ENCODE results near the gene TUSC2.

TUSC2 gene

DNA sequence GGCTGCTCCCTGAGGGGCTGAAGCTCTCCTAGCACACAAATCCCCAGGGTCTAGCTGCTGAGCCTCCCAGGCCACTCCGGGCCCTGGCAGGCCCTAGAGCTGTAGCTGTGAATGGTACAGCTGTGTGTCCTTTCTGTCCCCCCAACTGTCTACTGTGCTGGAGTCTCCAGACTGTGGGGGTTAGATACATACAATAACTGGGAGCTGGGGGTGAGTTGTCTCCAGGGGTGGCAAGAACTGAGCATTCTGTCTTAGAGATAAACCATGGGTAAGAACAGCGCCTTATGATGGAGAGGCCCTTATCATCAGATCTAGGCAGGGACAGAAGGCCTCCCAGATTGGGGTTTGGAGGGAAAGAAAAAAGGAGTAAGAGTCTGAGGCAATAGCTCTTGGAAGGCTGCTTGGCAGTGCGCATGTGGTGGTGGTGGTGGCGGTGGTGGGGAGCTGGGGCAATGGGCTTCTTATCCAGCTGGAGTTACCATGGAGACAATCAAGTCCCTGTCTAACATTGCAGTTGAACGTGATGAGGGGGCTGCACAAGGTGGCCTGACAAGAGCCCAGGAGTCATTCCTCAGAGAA lies 26.3 kb upstream of the TUSC2 start:
- no peak for TF ChIP-seq CTCF (IDR thresholded peaks at IDR 0.05; ENCODE audit: low read depth, low read length)
- no peak for DNase-seq (ENCODE audit: extremely low read depth, low read depth)

DNA sequence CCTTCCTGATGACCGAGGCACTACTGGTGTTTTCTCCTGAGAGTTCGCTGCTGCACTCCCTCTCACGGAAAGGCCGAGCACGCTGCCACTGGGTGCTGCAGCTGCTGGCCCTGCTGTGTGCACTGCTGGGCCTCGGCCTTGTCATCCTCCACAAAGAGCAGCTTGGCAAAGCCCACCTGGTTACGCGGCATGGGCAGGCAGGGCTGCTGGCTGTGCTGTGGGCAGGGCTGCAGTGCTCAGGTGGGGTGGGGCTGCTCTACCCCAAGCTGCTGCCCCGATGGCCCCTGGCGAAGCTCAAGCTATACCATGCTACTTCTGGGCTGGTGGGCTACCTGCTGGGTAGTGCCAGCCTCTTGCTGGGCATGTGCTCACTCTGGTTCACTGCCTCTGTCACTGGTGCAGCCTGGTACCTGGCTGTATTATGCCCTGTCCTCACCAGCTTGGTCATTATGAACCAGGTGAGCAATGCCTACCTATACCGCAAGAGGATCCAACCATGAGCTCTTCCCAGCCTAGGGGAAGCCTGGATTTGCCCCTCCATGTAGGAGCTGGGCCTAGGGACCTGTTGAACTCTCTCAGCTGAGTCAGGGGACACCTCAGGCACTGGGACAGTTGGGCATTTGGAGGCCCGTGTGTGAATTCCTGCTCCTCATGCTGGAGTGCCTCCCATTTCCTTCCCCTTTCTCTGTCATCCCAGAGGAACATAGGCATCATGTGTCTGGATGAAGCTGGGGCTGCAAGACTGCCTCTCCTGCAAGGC lies 25.4 kb upstream of the TUSC2 start:
- DNase-seq (ENCODE audit: extremely low read depth, low read depth), result no peak
- TF ChIP-seq CTCF (IDR thresholded peaks at IDR 0.05; ENCODE audit: low read depth, low read length), result no peak

DNA sequence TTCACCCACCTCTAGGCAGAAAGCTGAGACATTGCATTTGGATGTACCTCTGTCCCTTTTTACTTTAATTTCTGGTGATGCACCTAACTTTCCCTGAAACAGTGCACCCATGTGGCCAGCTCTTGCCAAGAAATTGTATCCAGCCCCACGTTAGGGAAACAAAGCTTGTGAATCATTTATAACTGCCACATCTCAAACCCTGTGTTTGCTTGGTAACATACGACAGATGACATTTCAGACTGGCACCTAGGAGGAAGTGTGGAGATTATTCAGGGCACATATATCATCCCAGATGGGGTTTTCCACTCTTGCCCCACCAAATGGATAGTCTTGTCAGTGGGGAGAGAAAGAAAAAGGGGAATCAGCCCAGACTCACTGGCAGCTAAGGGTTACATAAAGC lies 24.8 kb upstream of the TUSC2 start:
- TF ChIP-seq CTCF (IDR thresholded peaks at IDR 0.05; ENCODE audit: low read depth, low read length), result no peak; the same call in 1 of the 2 replicates
- no peak for DNase-seq (ENCODE audit: extremely low read depth, low read depth)

- DNase-seq (ENCODE audit: extremely low read depth, low read depth), result no peak
- TF ChIP-seq CTCF (IDR thresholded peaks at IDR 0.05; ENCODE audit: low read depth, low read length), result no peak
Observed at GRCh38 chr3:50351323-50351697, 23.3 kb upstream of the TUSC2 start.

DNA sequence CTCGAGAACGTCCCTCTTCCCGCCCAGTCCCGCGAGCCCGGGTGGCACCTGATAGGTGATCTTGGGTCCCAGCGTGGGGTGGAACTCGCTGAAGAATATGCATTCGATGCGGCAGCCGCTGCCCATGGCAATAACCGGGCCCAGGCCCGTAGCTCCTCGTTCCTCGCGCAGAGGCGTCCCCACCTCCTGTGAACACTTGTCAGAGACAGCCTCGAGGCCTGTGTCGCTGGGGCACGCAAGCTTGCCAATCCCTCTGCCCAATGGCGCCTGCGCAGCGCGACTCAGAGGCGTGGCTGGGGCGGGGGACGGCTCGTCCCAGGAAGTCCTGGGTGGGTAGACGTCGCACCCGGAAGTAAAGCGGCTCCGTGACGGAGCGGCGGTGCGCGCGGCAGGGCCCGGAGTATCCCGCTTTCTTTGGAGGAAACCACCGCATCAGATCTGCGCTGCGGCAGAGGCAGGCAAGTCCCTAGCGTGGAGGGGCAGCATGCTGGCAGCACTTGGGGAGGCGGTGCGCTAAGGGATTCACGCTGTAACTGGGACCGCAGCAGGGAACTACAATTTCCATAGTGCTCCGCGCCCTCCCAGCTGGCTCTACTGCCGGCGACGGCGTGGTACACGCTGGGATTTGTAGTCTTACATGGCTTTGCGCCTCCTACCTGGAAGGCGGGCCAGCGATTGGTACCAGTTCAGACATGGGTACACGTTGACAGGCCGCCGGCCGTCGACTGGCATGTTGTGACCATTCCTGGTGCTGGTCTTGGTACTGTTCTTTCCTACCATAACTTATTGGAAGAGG lies 22.7 kb upstream of the TUSC2 start, which contains the start of the genes CYB561D2 and NPRL2:
Gene CYB561D2, plus strand, starts transcription at position 336 of the 796 bp plus-strand sequence. CDS start 572 bp downstream, outside the sequence.
Gene NPRL2, minus strand, starts transcription at position 249 of the 796 bp plus-strand sequence. Its CDS starts 123 bp downstream, at position 126.
- TF ChIP-seq CTCF (IDR thresholded peaks at IDR 0.05; ENCODE audit: low read depth, low read length), result no peak
- peak; percentile 76 for DNase-seq (ENCODE audit: extremely low read depth, low read depth)

DNA sequence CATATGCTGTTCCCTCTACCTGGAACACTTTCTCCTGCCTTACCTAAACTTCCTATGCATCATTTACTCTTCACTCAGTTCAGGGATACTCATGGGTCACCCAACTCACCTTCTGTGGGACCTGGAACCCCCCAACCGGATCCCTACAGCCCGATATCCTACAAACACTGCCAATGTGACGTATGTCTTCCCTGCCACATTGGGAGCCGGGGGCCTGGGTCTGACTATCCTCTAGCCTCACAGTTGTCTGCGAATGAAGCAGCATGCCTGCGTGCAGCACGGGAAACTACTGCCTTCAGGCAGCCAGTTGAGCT lies 22.1 kb upstream of the TUSC2 start:
- DNase-seq (ENCODE audit: extremely low read depth, low read depth), result no peak
- no peak for TF ChIP-seq CTCF (IDR thresholded peaks at IDR 0.05; ENCODE audit: low read depth, low read length)

Data from AG09319 (cell line).